ENCODE data around the gene FRY.

- TF ChIP-seq CTCF (IDR thresholded peaks at IDR 0.05; ENCODE audit: insufficient read depth, low read length) (no peak), POLR2AphosphoS5 (IDR thresholded peaks at IDR 0.05; ENCODE audit: low read depth) (no peak), REST (IDR thresholded peaks at IDR 0.05; ENCODE audit: insufficient replicate concordance, low read depth) (no peak), SPI1 (IDR thresholded peaks at IDR 0.05; ENCODE audit: borderline replicate concordance, low read depth) (no peak)
These were observed 144.4 kb downstream of the FRY start for GRCh38 chr13:32175943-32176342.

All from HL-60 (cell line).